LNCaP clone FGC (cell line): ENCODE data around the gene SPEF1.
A peak's percentile ranks its signal among the peaks of the same experiment; 100 is the strongest.

ENCODE experiments used
- DNase-seq: peaks from one replicate; pipeline ENCODE4 v3.0.0-alpha.2; 2011; ENCODE audit warnings: low read depth
- H3K4me3 ChIP-seq: 2 replicates; pipeline ENCODE4 v1.5.1; 2011; ENCODE audit warnings: mild to moderate bottlenecking, low read depth, low read length, control low read depth
- TF ChIP-seq, protein P1 (sequence below): IDR thresholded peaks from 2 replicates; pipeline ENCODE4 v1.5.1; 2012; ENCODE audit warnings: mild to moderate bottlenecking; ENCODE audit not compliant: control insufficient read depth, insufficient read depth; ENCODE audit errors: extremely low read depth

SPEF1 gene

DNA sequence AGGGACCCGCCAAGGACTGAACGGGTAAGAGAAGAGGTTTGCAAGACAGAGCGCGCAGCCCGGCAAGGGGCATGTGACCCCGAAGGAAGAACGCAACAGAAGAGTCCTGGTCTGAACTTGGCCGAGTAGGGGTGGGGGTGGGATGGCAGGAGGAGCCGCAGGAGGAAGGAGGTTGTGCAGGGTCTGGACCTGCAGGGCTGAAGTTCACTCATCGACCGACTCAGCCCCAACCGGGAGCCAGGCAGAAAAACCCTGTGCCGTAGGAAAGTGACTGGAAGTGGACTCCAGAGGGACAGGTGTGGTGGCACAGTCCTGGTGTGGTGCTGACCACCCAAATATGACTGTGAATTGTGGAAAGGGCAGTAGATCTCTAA, 28.9 kb downstream of the SPEF1 start:
- TF ChIP-seq, protein P1, sequence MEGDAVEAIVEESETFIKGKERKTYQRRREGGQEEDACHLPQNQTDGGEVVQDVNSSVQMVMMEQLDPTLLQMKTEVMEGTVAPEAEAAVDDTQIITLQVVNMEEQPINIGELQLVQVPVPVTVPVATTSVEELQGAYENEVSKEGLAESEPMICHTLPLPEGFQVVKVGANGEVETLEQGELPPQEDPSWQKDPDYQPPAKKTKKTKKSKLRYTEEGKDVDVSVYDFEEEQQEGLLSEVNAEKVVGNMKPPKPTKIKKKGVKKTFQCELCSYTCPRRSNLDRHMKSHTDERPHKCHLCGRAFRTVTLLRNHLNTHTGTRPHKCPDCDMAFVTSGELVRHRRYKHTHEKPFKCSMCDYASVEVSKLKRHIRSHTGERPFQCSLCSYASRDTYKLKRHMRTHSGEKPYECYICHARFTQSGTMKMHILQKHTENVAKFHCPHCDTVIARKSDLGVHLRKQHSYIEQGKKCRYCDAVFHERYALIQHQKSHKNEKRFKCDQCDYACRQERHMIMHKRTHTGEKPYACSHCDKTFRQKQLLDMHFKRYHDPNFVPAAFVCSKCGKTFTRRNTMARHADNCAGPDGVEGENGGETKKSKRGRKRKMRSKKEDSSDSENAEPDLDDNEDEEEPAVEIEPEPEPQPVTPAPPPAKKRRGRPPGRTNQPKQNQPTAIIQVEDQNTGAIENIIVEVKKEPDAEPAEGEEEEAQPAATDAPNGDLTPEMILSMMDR, result no peak
- DNase-seq, result no peak
- H3K4me3 ChIP-seq, result no peak overlapping the region

DNA sequence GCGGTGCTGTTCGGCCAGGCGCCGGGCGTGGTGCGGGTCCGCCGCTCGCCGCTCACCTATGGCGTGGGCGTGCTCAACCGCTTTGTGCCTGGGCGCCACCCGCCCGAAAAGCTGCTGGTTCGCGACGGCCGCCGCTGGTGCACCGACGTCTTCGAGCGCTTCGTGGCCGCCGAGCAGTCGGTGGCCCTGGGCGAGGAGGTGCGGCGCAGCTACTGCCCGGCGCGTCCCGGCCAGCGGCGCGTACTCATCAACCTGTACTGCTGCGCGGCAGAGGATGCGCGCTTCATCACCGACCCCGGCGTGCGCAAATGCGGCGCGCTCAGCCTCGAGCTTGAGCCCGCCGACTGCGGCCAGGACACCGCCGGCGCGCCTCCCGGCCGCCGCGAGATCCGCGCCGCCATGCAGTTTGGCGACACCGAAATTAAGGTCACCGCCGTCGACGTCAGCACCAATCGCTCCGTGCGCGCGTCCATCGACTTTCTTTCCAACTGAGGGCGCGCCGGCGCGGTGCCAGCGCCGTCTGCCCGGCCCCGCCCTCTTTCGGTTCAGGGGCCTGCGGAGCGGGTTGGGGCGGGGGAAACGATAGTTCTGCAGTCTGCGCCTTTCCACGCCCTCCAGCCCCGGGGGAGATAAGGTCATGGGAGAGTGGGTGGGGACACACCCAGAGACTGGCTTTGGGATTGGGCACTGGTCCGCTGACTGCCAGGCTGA, 29.4 kb downstream of the SPEF1 start:
- TF ChIP-seq, protein P1, result no peak
- H3K4me3 ChIP-seq, result no peak overlapping the region

DNA sequence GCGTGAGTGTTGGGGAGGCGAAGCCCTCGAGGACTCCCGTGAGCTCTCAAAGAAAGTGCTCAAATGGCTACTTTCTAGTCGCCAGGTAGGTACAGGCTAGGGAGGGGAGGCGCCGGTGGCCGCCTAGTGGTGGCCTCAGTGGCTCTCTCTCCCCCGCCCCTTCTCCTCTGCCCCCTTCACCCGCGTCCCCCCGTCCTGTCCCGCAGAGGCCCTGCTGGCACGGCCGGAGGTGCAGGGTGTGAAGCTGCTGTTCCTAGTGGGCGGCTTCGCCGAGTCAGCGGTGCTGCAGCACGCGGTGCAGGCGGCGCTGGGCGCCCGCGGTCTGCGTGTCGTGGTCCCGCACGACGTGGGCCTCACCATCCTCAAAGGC, 30.0 kb downstream of the SPEF1 start:
- TF ChIP-seq, protein P1, result no peak
- no peak overlapping the region for H3K4me3 ChIP-seq
- no peak for DNase-seq

More for the DNA sequence above, 29.4 kb downstream of the SPEF1 start:
- no peak for DNase-seq

DNA sequence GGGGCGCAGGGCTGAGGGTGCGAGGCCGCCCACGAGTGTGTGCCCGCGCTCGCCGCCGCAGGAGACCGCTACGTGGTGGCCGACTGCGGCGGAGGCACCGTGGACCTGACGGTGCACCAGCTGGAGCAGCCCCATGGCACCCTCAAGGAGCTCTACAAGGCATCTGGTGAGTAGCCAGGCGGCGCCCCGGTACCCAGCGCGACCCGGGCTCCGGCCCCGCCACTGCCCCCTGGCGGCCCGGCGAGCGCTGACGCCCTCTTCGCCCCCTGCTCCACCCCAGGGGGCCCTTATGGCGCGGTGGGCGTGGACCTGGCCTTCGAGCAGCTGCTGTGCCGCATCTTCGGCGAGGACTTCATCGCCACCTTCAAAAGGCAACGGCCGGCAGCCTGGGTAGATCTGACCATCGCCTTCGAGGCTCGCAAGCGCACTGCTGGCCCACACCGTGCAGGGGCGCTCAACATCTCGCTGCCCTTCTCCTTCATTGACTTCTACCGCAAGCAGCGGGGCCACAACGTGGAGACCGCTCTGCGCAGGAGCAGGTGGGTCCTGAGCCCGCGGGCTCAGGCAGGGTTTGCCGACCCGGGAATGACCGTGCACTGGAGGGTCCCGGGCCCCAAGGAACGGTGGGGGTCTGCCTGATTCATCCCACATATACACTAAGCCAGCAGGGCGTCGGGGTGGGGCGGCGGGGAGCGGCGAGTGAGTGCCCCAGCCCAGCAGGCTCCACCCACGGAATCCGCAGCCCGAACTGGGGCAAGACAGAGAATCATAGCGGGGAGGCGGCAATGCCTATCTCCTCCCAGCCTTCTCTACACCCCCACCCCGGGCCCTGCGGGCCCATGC, 31.3 kb downstream of the SPEF1 start:
- no peak for DNase-seq
- no peak overlapping the region for H3K4me3 ChIP-seq
- TF ChIP-seq, protein P1, result peak; percentile 63

DNA sequence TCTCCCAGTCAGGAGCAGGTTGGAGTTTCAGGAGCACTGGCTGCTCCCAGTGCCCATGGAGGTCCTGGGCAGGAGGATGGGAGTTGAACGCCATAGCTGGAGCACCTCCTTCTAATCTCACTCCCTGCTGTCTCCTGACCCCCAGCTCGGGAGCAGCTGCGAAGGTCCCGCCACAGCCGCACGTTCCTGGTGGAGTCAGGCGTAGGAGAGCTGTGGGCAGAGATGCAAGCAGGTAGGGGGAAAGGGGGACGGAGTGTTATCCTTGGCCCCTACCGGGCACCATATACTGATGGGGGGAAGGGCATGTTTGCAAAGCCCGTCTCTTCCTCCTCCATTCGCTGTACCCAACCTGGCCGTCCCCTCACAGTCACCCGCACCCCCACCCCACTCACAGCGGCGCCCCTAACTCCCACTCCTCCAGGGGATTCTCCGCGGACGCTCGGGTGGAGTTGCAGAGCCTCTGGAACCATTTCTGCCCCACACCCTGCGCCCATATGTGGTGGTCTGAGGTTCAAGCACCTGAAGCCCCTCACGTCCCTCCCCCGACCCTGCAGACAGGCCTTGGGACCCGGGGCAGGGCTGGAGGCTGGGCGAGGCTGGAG, 32.1 kb downstream of the SPEF1 start:
- DNase-seq, result no peak
- TF ChIP-seq, protein P1, result no peak
- no peak overlapping the region for H3K4me3 ChIP-seq

DNA sequence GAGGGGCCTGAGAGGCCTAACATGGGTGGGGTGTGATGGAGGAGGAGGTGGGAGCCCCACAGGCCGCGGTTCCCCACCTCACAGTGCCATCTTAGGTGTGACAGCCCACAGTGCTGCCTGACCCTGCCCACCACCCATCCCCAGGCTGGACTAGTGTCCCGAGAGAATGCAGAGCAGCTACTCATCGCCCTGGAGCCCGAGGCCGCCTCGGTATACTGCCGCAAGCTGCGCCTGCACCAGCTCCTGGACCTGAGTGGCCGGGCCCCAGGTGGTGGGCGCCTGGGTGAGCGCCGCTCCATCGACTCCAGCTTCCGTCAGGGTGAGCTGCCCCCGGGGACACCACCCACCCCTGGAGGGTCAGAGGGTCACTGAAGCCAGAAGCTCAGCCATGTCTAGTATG, 33.2 kb downstream of the SPEF1 start:
- DNase-seq, result no peak
- TF ChIP-seq, protein P1, result no peak
- no peak overlapping the region for H3K4me3 ChIP-seq
